GM23248 (cell line): ENCODE results near the gene TGOLN2. TPM values are rescaled to one million over a fixed set of nuclear protein-coding genes. Genes with fewer than 3 reads are reported as not detected.
"Not testable (repeated sequence)": the region's sequence is repeated elsewhere in the genome, so short reads cannot be mapped to it uniquely, and the experiment has no call there.

Experiments used
- DNase-seq: peaks from one replicate; pipeline ENCODE4 v3.0.0-alpha.2; 2015
- H2AFZ ChIP-seq: fragments of 200-600 bp; sonication (generic); 2 replicates; pipeline ENCODE4 v1.6.1; 2016; ENCODE audit warnings: antibody characterized with exemption
- H3F3A ChIP-seq: fragments of 200-600 bp; sonication (generic); 2 replicates; pipeline ENCODE4 v1.6.1; 2016; ENCODE audit warnings: mild to moderate bottlenecking, antibody characterized with exemption, mixed run types; ENCODE audit not compliant: insufficient read depth
- H3K27ac ChIP-seq: fragments of 200-600 bp; sonication (generic); 2 replicates; pipeline ENCODE4 v1.5.1; 2016; ENCODE audit warnings: mild to moderate bottlenecking
- H3K27me3 ChIP-seq: fragments of 200-600 bp; sonication (generic); replicated peaks from 2 replicates; pipeline ENCODE4 v1.6.1; 2016; ENCODE audit warnings: mild to moderate bottlenecking; ENCODE audit not compliant: insufficient read depth
- H3K36me3 ChIP-seq: fragments of 200-600 bp; sonication (generic); 2 replicates; pipeline ENCODE4 v1.6.1; 2016; ENCODE audit warnings: low read depth, mild to moderate bottlenecking
- H3K4me1 ChIP-seq: fragments of 200-600 bp; sonication (generic); 2 replicates; pipeline ENCODE4 v1.6.1; 2016; ENCODE audit warnings: mild to moderate bottlenecking; ENCODE audit not compliant: insufficient read depth
- H3K4me2 ChIP-seq: fragments of 200-600 bp; sonication (generic); one replicate; pipeline ENCODE4 v1.6.1; 2016; ENCODE audit warnings: mild to moderate bottlenecking; ENCODE audit not compliant: unreplicated experiment
- H3K4me3 ChIP-seq: fragments of 200-600 bp; sonication (generic); 2 replicates; pipeline ENCODE4 v1.5.1; 2016; ENCODE audit warnings: mild to moderate bottlenecking
- H3K79me2 ChIP-seq: fragments of 200-600 bp; sonication (generic); 2 replicates; pipeline ENCODE4 v1.6.1; 2016; ENCODE audit warnings: mild to moderate bottlenecking; ENCODE audit not compliant: insufficient read depth
- H3K9ac ChIP-seq: fragments of 200-600 bp; sonication (generic); 2 replicates; pipeline ENCODE4 v1.6.1; 2016; ENCODE audit warnings: mild to moderate bottlenecking
- H3K9me2 ChIP-seq: fragments of 200-600 bp; sonication (generic); 2 replicates; pipeline ENCODE4 v1.6.1; 2016; ENCODE audit warnings: mixed run types, mild to moderate bottlenecking, moderate library complexity; ENCODE audit not compliant: insufficient read depth
- H3K9me3 ChIP-seq: fragments of 200-600 bp; sonication (generic); one replicate; pipeline ENCODE4 v1.6.1; 2017; ENCODE audit warnings: low read depth
- H4K20me1 ChIP-seq: fragments of 200-600 bp; sonication (generic); 2 replicates; pipeline ENCODE4 v1.6.0; 2016; ENCODE audit not compliant: insufficient read depth
- EZH2 ChIP-seq: fragments of 200-600 bp; sonication (generic); IDR thresholded peaks from 2 replicates; pipeline ENCODE4 v1.6.1; 2018; ENCODE audit warnings: antibody characterized with exemption, mild to moderate bottlenecking; ENCODE audit not compliant: insufficient read depth, poor library complexity, severe bottlenecking
- EZH2phosphoT487 ChIP-seq: fragments of 200-600 bp; sonication (generic); IDR thresholded peaks from 2 replicates; pipeline ENCODE4 v1.6.1; 2018; ENCODE audit warnings: antibody characterized with exemption, moderate library complexity, mild to moderate bottlenecking, low read depth; ENCODE audit not compliant: insufficient read depth
- WGBS, 2 experiments: methylation state at CpG; one replicate each; pipeline ENCODE4 v1.1.6; 2015 to 2017; ENCODE audit warnings: low lambda C conversion rate in 2 of 2, low coverage in 1 of 2; ENCODE audit errors: missing lambda C conversion rate in 2 of 2; 5-methylcytosine and 5-hydroxymethylcytosine counted together
- in situ Hi-C: fragments of 300-500 bp; cut with MboI; formaldehyde crosslinking; loops from 2 replicates; pipeline ENCODE4 v1.15.0; 2020
- polyA plus RNA-seq: library from polyadenylated mRNA; unstranded; fragments of >200 nt; fragmentation: Nextera tagmentation; extraction: Ambion mirVana; gene quantifications from 2 replicates; pipeline ENCODE4 v1.2.1, GENCODE V29; 2016
- total RNA-seq: library from RNA; depleted of rRNA; stranded (reverse); fragments of >200 nt; shearing (Covaris generic); gene quantifications from 2 replicates; pipeline ENCODE4 v1.2.3, GENCODE V29; 2014

TGOLN2 gene
- total and polyA plus RNA-seq, 2 experiments from 2014 or later: 96.8 to 118 TPM

- no peak overlapping the region for H3K9ac ChIP-seq
- no peaks in the 10 kb centered on the region for H3K9me3 ChIP-seq
- WGBS, 2 experiments: 69% methylated on average over 13 of the region's 13 CpGs
- no peak overlapping the region for H3K27ac ChIP-seq
- H3K27me3 ChIP-seq: no peaks in the 10 kb centered on the region
- 0 out of 2 replicates have a peak, but pooled peaks cover 7% of the 10 kb centered on the region for H3K4me1 ChIP-seq
- in situ Hi-C loops: no loop called here
- no peaks in the 10 kb centered on the region for H4K20me1 ChIP-seq
- H3K9me2 ChIP-seq: no peaks in the 10 kb centered on the region
- H3K4me2 ChIP-seq: no peak overlapping the region
- no peak for DNase-seq
- peaks cover 20% of the 10 kb centered on the region for H3F3A ChIP-seq
- H3K4me3 ChIP-seq: no peak overlapping the region
- H2AFZ ChIP-seq: no peak overlapping the region
- no peaks in the 10 kb centered on the region for H3K36me3 ChIP-seq
- peaks cover 15% of the 10 kb centered on the region for H3K79me2 ChIP-seq
- TF ChIP-seq EZH2phosphoT487 (no peak), EZH2 (no peak)
Measured at GRCh38 chr2:85330839-85331636, 3.2 kb upstream of the TGOLN2 start.

GRCh38 chr2:85329701-85330100 is 1.9 kb upstream of the TGOLN2 start:
- DNase-seq, H4K20me1 ChIP-seq, H2AFZ ChIP-seq, H3K36me3 ChIP-seq, H3K4me3 ChIP-seq, H3K27me3 ChIP-seq, H3K9me3 ChIP-seq, H3K9ac ChIP-seq, H3K27ac ChIP-seq, in situ Hi-C loops, H3K4me2 ChIP-seq, H3K9me2 ChIP-seq: not testable (repeated sequence)
- H3K79me2 ChIP-seq: peaks cover 29% of the 10 kb centered on the region
- H3K4me1 ChIP-seq: peaks cover 15% of the 10 kb centered on the region; the same call in 1 of the 2 replicates
- WGBS, 2 experiments: 75 to 89% methylated on average over 3 of the region's 3 CpGs
- peaks cover 29% of the 10 kb centered on the region for H3F3A ChIP-seq

GRCh38 chr2:85329181-85329651 is 1.4 kb upstream of the TGOLN2 start:
- Histone ChIP-seq H4K20me1 (no peaks in the 10 kb centered on the region; the same call in 1 of the 2 replicates), H3K36me3 (peaks cover 6% of the 10 kb centered on the region; the same call in 1 of the 2 replicates), H3K4me2 (no peak overlapping the region), H3K9me3 (no peaks in the 10 kb centered on the region), H2AFZ (no peak overlapping the region), H3K27ac (no peak overlapping the region), H3K27me3 (no peaks in the 10 kb centered on the region), H3K9ac (no peak overlapping the region), H3K79me2 (peaks cover 33% of the 10 kb centered on the region), H3F3A (peaks cover 29% of the 10 kb centered on the region), H3K4me3 (no peak overlapping the region), H3K9me2 (no peaks in the 10 kb centered on the region), H3K4me1 (peaks cover 16% of the 10 kb centered on the region; the same call in 1 of the 2 replicates)
- TF ChIP-seq EZH2 (no peak), EZH2phosphoT487 (no peak)
- in situ Hi-C loops: no loop called here
- DNase-seq: no peak

GRCh38 chr2:85327160-85327821 is 498 bp downstream of the TGOLN2 start:
- in situ Hi-C loops: no loop called here
- Histone ChIP-seq H3K9ac (peak overlapping the region; percentile 90), H3K9me3 (no peaks in the 10 kb centered on the region), H3F3A (peaks cover 29% of the 10 kb centered on the region), H3K4me1 (peaks cover 16% of the 10 kb centered on the region; the same call in 1 of the 2 replicates), H3K4me2 (peak overlapping the region; percentile 99), H3K79me2 (peaks cover 53% of the 10 kb centered on the region), H3K27ac (peak overlapping the region; percentile 87), H2AFZ (peak overlapping the region; percentile 52), H3K27me3 (no peaks in the 10 kb centered on the region), H4K20me1 (no peaks in the 10 kb centered on the region; the same call in 1 of the 2 replicates), H3K4me3 (peak overlapping the region; percentile 89), H3K36me3 (peaks cover 24% of the 10 kb centered on the region), H3K9me2 (no peaks in the 10 kb centered on the region)
- 2% methylated on average over 41 of the region's 41 CpGs for WGBS, 2 experiments
- no peak for TF ChIP-seq EZH2phosphoT487
- no peak for TF ChIP-seq EZH2
- DNase-seq: peak; percentile 79
